Mesendoderm (in vitro differentiated cells): ENCODE measurements around the gene TECPR2.
A peak's percentile ranks its signal among the peaks of the same experiment; 100 is the strongest.

Source experiments
- DNase-seq: peaks from one replicate; pipeline ENCODE4 v3.0.0; 2013
- H2AK5ac ChIP-seq: 2 replicates; pipeline ENCODE4 v1.6.1; 2013; ENCODE audit warnings: low read length, inconsistent platforms
- H2BK120ac ChIP-seq: 2 replicates; pipeline ENCODE4 v1.6.1; 2013; ENCODE audit warnings: low read depth, mild to moderate bottlenecking, low read length, moderate library complexity, mixed read lengths
- H2BK15ac ChIP-seq: replicated peaks from 2 replicates; pipeline ENCODE4 v1.6.1; 2013; ENCODE audit warnings: low read depth, mild to moderate bottlenecking, moderate library complexity
- H2BK5ac ChIP-seq: 2 replicates; pipeline ENCODE4 v1.6.1; 2013; ENCODE audit warnings: low read length, inconsistent platforms
- H3K18ac ChIP-seq: 2 replicates; pipeline ENCODE4 v1.6.1; 2013; ENCODE audit warnings: mild to moderate bottlenecking, low read length, mixed read lengths
- H3K23ac ChIP-seq: one replicate; pipeline ENCODE4 v1.6.1; 2013; ENCODE audit warnings: low read length
- H3K27ac ChIP-seq: 2 replicates; pipeline ENCODE4 v1.5.1; 2013; ENCODE audit warnings: low read depth, mild to moderate bottlenecking, inconsistent platforms, low read length, moderate library complexity
- H3K27me3 ChIP-seq: 2 replicates; pipeline ENCODE4 v1.6.1; 2013; ENCODE audit warnings: low read length, control low read depth, mild to moderate bottlenecking, inconsistent platforms; ENCODE audit not compliant: insufficient read depth, poor library complexity
- H3K36me3 ChIP-seq: 2 replicates; pipeline ENCODE4 v1.6.1; 2013; ENCODE audit warnings: low read length, inconsistent platforms; ENCODE audit not compliant: control insufficient read depth, insufficient read depth
- H3K4ac ChIP-seq: one replicate; pipeline ENCODE4 v1.6.1; 2013; ENCODE audit warnings: low read depth, mild to moderate bottlenecking, low read length, moderate library complexity
- H3K4me1 ChIP-seq: 2 replicates; pipeline ENCODE4 v1.6.1; 2013; ENCODE audit warnings: low read depth, low read length, inconsistent platforms; ENCODE audit not compliant: control insufficient read depth
- H3K4me2 ChIP-seq: 2 replicates; pipeline ENCODE4 v1.6.1; 2013; ENCODE audit warnings: low read length
- H3K4me3 ChIP-seq: 2 replicates; pipeline ENCODE4 v1.5.1; 2013; ENCODE audit warnings: mild to moderate bottlenecking, low read length
- H3K56ac ChIP-seq: one replicate; pipeline ENCODE4 v1.6.1; 2013; ENCODE audit warnings: low read length
- H3K79me1 ChIP-seq: 2 replicates; pipeline ENCODE4 v1.6.1; 2013; ENCODE audit warnings: low read length, inconsistent platforms
- H3K79me2 ChIP-seq: 2 replicates; pipeline ENCODE4 v1.6.1; 2013; ENCODE audit warnings: mild to moderate bottlenecking, low read length; ENCODE audit not compliant: control insufficient read depth, insufficient read depth
- H3K9ac ChIP-seq: 2 replicates; pipeline ENCODE4 v1.6.1; 2013; ENCODE audit warnings: low read length, inconsistent platforms
- H4K5ac ChIP-seq: one replicate; pipeline ENCODE4 v1.6.1; 2013; ENCODE audit warnings: low read length
- H4K8ac ChIP-seq: one replicate; pipeline ENCODE4 v1.6.1; 2013; ENCODE audit warnings: low read depth, mild to moderate bottlenecking, control low read depth, low read length, moderate library complexity
- WGBS: extraction: QIAGEN DNeasy Blood & Tissue Kit; methylation state at CpG from one replicate; pipeline ENCODE4 v1.1.7; 2013; ENCODE audit warnings: low lambda C conversion rate, missing lambda C conversion rate; ENCODE audit not compliant: insufficient coverage; ENCODE audit errors: extremely low coverage; 5-methylcytosine and 5-hydroxymethylcytosine counted together

The TECPR2 gene

GRCh38 chr14:102320671-102321455 lies 41.9 kb upstream of the TECPR2 start:
- Histone ChIP-seq H3K79me1 (peaks cover 7% of the 10 kb centered on the region), H4K8ac (no peak overlapping the region), H3K4me1 (peaks cover 2% of the 10 kb centered on the region), H3K18ac (no peak overlapping the region), H3K27ac (no peak overlapping the region), H2AK5ac (no peak overlapping the region), H3K36me3 (no peaks in the 10 kb centered on the region), H3K4me3 (no peak overlapping the region), H2BK120ac (no peak overlapping the region), H3K79me2 (peaks cover 2% of the 10 kb centered on the region), H2BK15ac (no peak overlapping the region), H3K4me2 (peak overlapping the region; percentile 99), H3K23ac (no peak overlapping the region), H4K5ac (no peak overlapping the region), H3K56ac (peak overlapping the region; percentile 91), H2BK5ac (no peak overlapping the region), H3K4ac (no peak overlapping the region), H3K9ac (peak overlapping the region; percentile 86), H3K27me3 (no peaks in the 10 kb centered on the region)
- no CpG with 5 or more reads among the region's 17 CpGs for WGBS
- DNase-seq = no peak

GRCh38 chr14:102321456-102322422 lies 41.0 kb upstream of the TECPR2 start:
- no peaks in the 10 kb centered on the region for H3K36me3 ChIP-seq
- no peak overlapping the region for H4K8ac ChIP-seq
- DNase-seq = no peak
- H2BK120ac ChIP-seq = no peak overlapping the region
- no peak overlapping the region for H3K9ac ChIP-seq
- H3K4me2 ChIP-seq = no peak overlapping the region
- peaks cover 2% of the 10 kb centered on the region for H3K4me1 ChIP-seq
- no peak overlapping the region for H3K18ac ChIP-seq
- H3K4ac ChIP-seq = no peak overlapping the region
- H3K27ac ChIP-seq = no peak overlapping the region
- no peak overlapping the region for H2BK15ac ChIP-seq
- no peak overlapping the region for H2BK5ac ChIP-seq
- no peaks in the 10 kb centered on the region for H3K27me3 ChIP-seq
- WGBS = no CpG with 5 or more reads among the region's 12 CpGs
- H3K79me2 ChIP-seq = peaks cover 2% of the 10 kb centered on the region
- H4K5ac ChIP-seq = no peak overlapping the region
- no peak overlapping the region for H3K4me3 ChIP-seq
- no peak overlapping the region for H3K56ac ChIP-seq
- peaks cover 7% of the 10 kb centered on the region for H3K79me1 ChIP-seq
- H3K23ac ChIP-seq = no peak overlapping the region
- H2AK5ac ChIP-seq = no peak overlapping the region

- no CpG with 5 or more reads among the region's 8 CpGs for whole genome bisulfite sequencing
- H4K5ac ChIP-seq = no peak overlapping the region
- H3K27me3 ChIP-seq = no peaks in the 10 kb centered on the region
- peaks cover 7% of the 10 kb centered on the region for H3K79me1 ChIP-seq
- no peak overlapping the region for H2BK5ac ChIP-seq
- no peak overlapping the region for H2AK5ac ChIP-seq
- no peak overlapping the region for H3K9ac ChIP-seq
- no peak overlapping the region for H3K23ac ChIP-seq
- no peak overlapping the region for H3K27ac ChIP-seq
- no peaks in the 10 kb centered on the region for H3K36me3 ChIP-seq
- no peak overlapping the region for H2BK120ac ChIP-seq
- H3K56ac ChIP-seq = no peak overlapping the region
- DNase-seq = peak; percentile 79
- H3K79me2 ChIP-seq = peaks cover 2% of the 10 kb centered on the region
- H2BK15ac ChIP-seq = no peak overlapping the region
- peaks cover 2% of the 10 kb centered on the region for H3K4me1 ChIP-seq
- H4K8ac ChIP-seq = no peak overlapping the region
- no peak overlapping the region for H3K4me2 ChIP-seq
- no peak overlapping the region for H3K18ac ChIP-seq
- no peak overlapping the region for H3K4ac ChIP-seq
- no peak overlapping the region for H3K4me3 ChIP-seq
Measured at GRCh38 chr14:102323102-102323501, 39.6 kb upstream of the TECPR2 start.

DNA sequence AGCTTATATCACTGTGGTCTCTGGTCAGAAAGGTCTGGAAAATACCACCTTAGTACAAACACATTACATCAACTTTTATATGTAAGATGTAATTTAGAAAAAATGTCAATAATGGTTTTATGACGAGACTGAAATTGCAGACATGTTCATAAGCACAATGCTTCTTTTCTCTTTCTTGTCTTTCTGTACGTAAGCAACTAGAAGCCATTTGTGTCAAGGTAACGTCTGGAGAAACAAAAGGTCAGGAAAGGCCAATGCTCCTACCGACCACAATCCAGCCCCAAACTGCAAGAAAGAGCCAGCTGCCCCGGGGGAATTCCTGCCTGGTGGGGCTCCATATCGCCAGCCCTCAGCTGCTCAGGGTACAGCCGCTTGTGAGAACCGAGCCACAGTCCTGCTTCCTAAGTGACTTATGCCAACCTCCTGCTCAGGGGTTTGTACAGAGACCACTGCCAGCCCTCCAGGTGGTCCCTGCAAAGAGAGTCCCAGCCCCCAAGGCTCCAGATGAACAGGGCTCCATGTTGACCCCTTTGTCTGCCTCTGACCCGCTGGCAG lies 36.9 kb upstream of the TECPR2 start:
- no peaks in the 10 kb centered on the region for H3K36me3 ChIP-seq
- no peak overlapping the region for H3K23ac ChIP-seq
- H3K4me3 ChIP-seq = no peak overlapping the region
- no peak overlapping the region for H2BK15ac ChIP-seq
- no peak overlapping the region for H3K4ac ChIP-seq
- no peak overlapping the region for H3K4me2 ChIP-seq
- H4K5ac ChIP-seq = no peak overlapping the region
- no peak overlapping the region for H3K27ac ChIP-seq
- no CpG with 5 or more reads among the region's 9 CpGs for WGBS
- H2AK5ac ChIP-seq = no peak overlapping the region
- no peaks in the 10 kb centered on the region for H3K79me1 ChIP-seq
- no peaks in the 10 kb centered on the region for H3K79me2 ChIP-seq
- no peak overlapping the region for H3K56ac ChIP-seq
- no peaks in the 10 kb centered on the region for H3K4me1 ChIP-seq
- no peak overlapping the region for H3K9ac ChIP-seq
- H3K18ac ChIP-seq = no peak overlapping the region
- no peaks in the 10 kb centered on the region for H3K27me3 ChIP-seq
- no peak overlapping the region for H2BK120ac ChIP-seq
- H2BK5ac ChIP-seq = no peak overlapping the region
- DNase-seq = no peak
- H4K8ac ChIP-seq = no peak overlapping the region

GRCh38 chr14:102326583-102326982 lies 36.2 kb upstream of the TECPR2 start:
- H3K27me3 ChIP-seq = no peaks in the 10 kb centered on the region
- no peak overlapping the region for H4K5ac ChIP-seq
- no peak overlapping the region for H3K4me3 ChIP-seq
- no CpG with 5 or more reads among the region's 14 CpGs for WGBS
- no peaks in the 10 kb centered on the region for H3K4me1 ChIP-seq
- H3K56ac ChIP-seq = no peak overlapping the region
- H3K4ac ChIP-seq = no peak overlapping the region
- no peak overlapping the region for H3K27ac ChIP-seq
- H2AK5ac ChIP-seq = no peak overlapping the region
- no peaks in the 10 kb centered on the region for H3K36me3 ChIP-seq
- no peaks in the 10 kb centered on the region for H3K79me1 ChIP-seq
- H2BK5ac ChIP-seq = no peak overlapping the region
- no peak overlapping the region for H3K4me2 ChIP-seq
- H2BK120ac ChIP-seq = no peak overlapping the region
- H4K8ac ChIP-seq = no peak overlapping the region
- DNase-seq = no peak
- H3K18ac ChIP-seq = no peak overlapping the region
- H3K23ac ChIP-seq = no peak overlapping the region
- H3K79me2 ChIP-seq = no peaks in the 10 kb centered on the region
- no peak overlapping the region for H3K9ac ChIP-seq
- no peak overlapping the region for H2BK15ac ChIP-seq
